Dermis blood vessel endothelial cell (primary cell): ENCODE measurements around the gene EGFL7. TPM values are rescaled to one million over a fixed set of nuclear protein-coding genes. Genes with fewer than 3 reads are reported as not detected.
"Not testable (repeated sequence)": the region's sequence is repeated elsewhere in the genome, so short reads cannot be mapped to it uniquely, and the experiment has no call there.

Source experiments
- DNase-seq: peaks from one replicate; pipeline ENCODE4 v3.0.0; 2010
- total RNA-seq: library from RNA; depleted of rRNA; stranded (reverse); fragments of >200 nt; gene quantifications from 2 replicates; pipeline ENCODE4 v1.2.3, GENCODE V29; 2014

The EGFL7 gene
- total RNA-seq, 1 donor from 2014 or later = 768 TPM

- no peak for DNase-seq
These were observed 36.0 kb downstream of the EGFL7 start for GRCh38 chr9:136698635-136699246.

- DNase-seq = no peak
These were observed 37.6 kb downstream of the EGFL7 start for GRCh38 chr9:136700304-136700703.

GRCh38 chr9:136700959-136701667 is 38.4 kb downstream of the EGFL7 start:
- no peak for DNase-seq

GRCh38 chr9:136701668-136702053 is 38.9 kb downstream of the EGFL7 start:
- no peak for DNase-seq

- DNase-seq = no peak
These were observed 40.7 kb downstream of the EGFL7 start for GRCh38 chr9:136703276-136703860.

- DNase-seq = not testable (repeated sequence)
These were observed 42.0 kb downstream of the EGFL7 start for GRCh38 chr9:136704741-136705140.

- peak; percentile 57 for DNase-seq
These were observed 42.8 kb downstream of the EGFL7 start for GRCh38 chr9:136705564-136705963.

- DNase-seq = no peak
These were observed 44.3 kb downstream of the EGFL7 start for GRCh38 chr9:136707011-136707410.

GRCh38 chr9:136707849-136708517 is 45.3 kb downstream of the EGFL7 start:
- no peak for DNase-seq

- DNase-seq = no peak
These were observed 46.9 kb downstream of the EGFL7 start for GRCh38 chr9:136709454-136710109.

GRCh38 chr9:136710543-136710942 is 47.8 kb downstream of the EGFL7 start:
- DNase-seq = no peak

- DNase-seq = peak; percentile 65
These were observed 48.5 kb downstream of the EGFL7 start for GRCh38 chr9:136711219-136711648.

GRCh38 chr9:136711751-136712689 is 49.3 kb downstream of the EGFL7 start, which contains the start of gene DIPK1B:
TSS of gene DIPK1B (plus strand) at chr9:136712572. CDS start at chr9:136712666, 94 bp downstream.
- DNase-seq = peak; percentile 57

GRCh38 chr9:136712690-136713544 is 50.2 kb downstream of the EGFL7 start:
- peak; percentile 14 for DNase-seq

GRCh38 chr9:136713550-136713949 is 50.8 kb downstream of the EGFL7 start:
- peak; percentile 62 for DNase-seq

GRCh38 chr9:136714096-136714892 is 51.6 kb downstream of the EGFL7 start:
- DNase-seq = peak; percentile 96

- no peak for DNase-seq
These were observed 52.2 kb downstream of the EGFL7 start for GRCh38 chr9:136714893-136715274.

GRCh38 chr9:136717399-136717798 is 54.7 kb downstream of the EGFL7 start:
- no peak for DNase-seq

GRCh38 chr9:136718345-136719194 is 55.9 kb downstream of the EGFL7 start:
- no peak for DNase-seq
